Measurements from ENCODE around the gene ACP1.

GRCh38 chr2:252001-252602, 12.6 kb upstream of the ACP1 start:
- TF ChIP-seq CTCF (IDR thresholded peaks at IDR 0.05) (no peak), ZFX (IDR thresholded peaks at IDR 0.05; ENCODE audit: borderline replicate concordance) (no peak)

Data from 22Rv1 (cell line).